Measurements from ENCODE around the gene PSMD8. TPM values are rescaled to one million over a fixed set of nuclear protein-coding genes. Genes with fewer than 3 reads are reported as not detected.

Gene PSMD8
- total RNA-seq, 1 experiment from 2014 or later = 222 TPM

- CTCF ChIA-PET = interaction anchor here (0.6 to 3.0 kb wide), 4 partner anchors 13 to 484 kb away, joined by 3 to 29 read pairs (median 6); partner anchors contain the start of genes FAM98C and PSMD8
- intact Hi-C loops (cut with micrococcal nuclease; ENCODE audit: unreplicated experiment) = loop anchor here (1.0 to 10.0 kb wide), 3 partner anchors 51 to 482 kb away; partner anchors contain the start of genes SIPA1L3 and WDR87
- H2AFZ ChIP-seq = no peak overlapping the region
These were observed 12.7 kb downstream of the PSMD8 start for GRCh38 chr19:38386971-38387549.

GRCh38 chr19:38387550-38388348 lies 13.4 kb downstream of the PSMD8 start, which contains the start of gene GGN:
Gene GGN (minus strand): TSS chr19:38388034. CDS start chr19:38387261, 773 bp downstream.
- no peak for TF ChIP-seq EZH2 (IDR thresholded peaks at IDR 0.05; ENCODE audit: low read depth)
- no peak for TF ChIP-seq CTCF (conservative IDR thresholded peaks at IDR 0.05)
- Histone ChIP-seq H4K20me1 (ENCODE audit: insufficient read depth) (no peaks in the 10 kb centered on the region), H3K79me2 (ENCODE audit: low read depth) (no peaks in the 10 kb centered on the region), H3K27ac (peak within 1 kb of the TSS; percentile 36; the same call in 1 of the 2 replicates), H3K9me2 (ENCODE audit: insufficient read depth) (no peaks in the 10 kb centered on the region), H3K4me2 (peak within 1 kb of the TSS; percentile 81), H3K4me1 (replicated peaks; ENCODE audit: insufficient read depth) (peaks cover 8% of the 10 kb centered on the region; the same call in 1 of the 2 replicates), H3K9me3 (ENCODE audit: insufficient read depth, low read depth) (no peaks in the 10 kb centered on the region), H2AFZ (peak within 1 kb of the TSS; percentile 83), H3K36me3 (ENCODE audit: low read depth) (no peaks in the 10 kb centered on the region), H3K4me3 (peak within 1 kb of the TSS; percentile 71), H3F3A (ENCODE audit: insufficient read depth, low read depth) (peaks cover 27% of the 10 kb centered on the region; the same call in 1 of the 2 replicates), H3K27me3 (ENCODE audit: insufficient read depth, low read depth) (no peaks in the 10 kb centered on the region)
- no TSS peak for BruUV-seq (replicated peaks)
- intact Hi-C loops (cut with micrococcal nuclease; ENCODE audit: unreplicated experiment) = loop anchor here (1.0 to 10.0 kb wide), 4 partner anchors 13 to 483 kb away; partner anchors contain the start of genes PSMD8, SIPA1L3 and WDR87
- POLR2A ChIA-PET (ENCODE audit: unreplicated experiment) = interaction anchor here (0.5 to 1.5 kb wide), 12 partner anchors 11 to 1048 kb away, joined by 3 to 34 read pairs (median 8); partner anchors contain the start of genes ACTN4, FAM98C, PSMD8 and RPS16
- CTCF ChIA-PET = interaction anchor here (0.5 to 3.0 kb wide), 7 partner anchors 14 to 954 kb away, joined by 3 to 29 read pairs (median 8); partner anchors contain the start of genes C19orf33, FAM98C, PSMD8 and SAMD4B
- peak; percentile 81 to 93 for DNase-seq

More at GRCh38 chr19:38386971-38387549, 12.7 kb downstream of the PSMD8 start:
- H3K4me2 ChIP-seq = peak overlapping the region; percentile 81
- peaks cover 34% of the 10 kb centered on the region; the same call in 1 of the 2 replicates for H3F3A ChIP-seq (ENCODE audit: insufficient read depth, low read depth)
- POLR2A ChIA-PET (ENCODE audit: unreplicated experiment) = interaction anchor here (0.6 to 1.5 kb wide), 6 partner anchors 13 to 604 kb away, joined by 5 to 34 read pairs (median 8); partner anchors contain the start of genes FAM98C, PSMD8 and SPINT2
- no peaks in the 10 kb centered on the region for H3K9me2 ChIP-seq (ENCODE audit: insufficient read depth)
- H4K20me1 ChIP-seq (ENCODE audit: insufficient read depth) = no peaks in the 10 kb centered on the region
- H3K4me1 ChIP-seq (replicated peaks; ENCODE audit: insufficient read depth) = peaks cover 8% of the 10 kb centered on the region; the same call in 1 of the 2 replicates
- H3K9me3 ChIP-seq (ENCODE audit: insufficient read depth, low read depth) = no peaks in the 10 kb centered on the region
- no peaks in the 10 kb centered on the region for H3K27me3 ChIP-seq (ENCODE audit: insufficient read depth, low read depth)
- TF ChIP-seq EZH2 (IDR thresholded peaks at IDR 0.05; ENCODE audit: low read depth) = no peak
- TF ChIP-seq CTCF (conservative IDR thresholded peaks at IDR 0.05) = no peak
- TSS peak; percentile 44 for BruUV-seq (replicated peaks)
- DNase-seq = no peak
- H3K36me3 ChIP-seq (ENCODE audit: low read depth) = no peaks in the 10 kb centered on the region
- H3K27ac ChIP-seq = no peak overlapping the region
- peak overlapping the region; percentile 71; the same call in 1 of the 2 replicates for H3K4me3 ChIP-seq
- H3K79me2 ChIP-seq (ENCODE audit: low read depth) = no peaks in the 10 kb centered on the region
